GM19372 (cell line): ENCODE results near the gene SDHB.

ENCODE experiments used
- ATAC-seq: cut with Tn5 transposase; IDR thresholded peaks from one replicate; pipeline ENCODE4 v1.9.1; 2021; ENCODE audit warnings: mild to moderate bottlenecking, low read depth, moderate library complexity; ENCODE audit not compliant: unreplicated experiment

The SDHB gene

GRCh38 chr1:16992102-16992501 lies 61.7 kb downstream of the SDHB start:
- no peak for ATAC-seq

- no peak for ATAC-seq
These were observed 62.3 kb downstream of the SDHB start for GRCh38 chr1:16991571-16991970.

- ATAC-seq = no peak
These were observed 64.0 kb downstream of the SDHB start for GRCh38 chr1:16989676-16990391.

GRCh38 chr1:16988210-16988609 lies 65.6 kb downstream of the SDHB start:
- no peak for ATAC-seq

GRCh38 chr1:16986962-16987361 lies 66.9 kb downstream of the SDHB start:
- ATAC-seq = no peak

- ATAC-seq = no peak
These were observed 67.3 kb downstream of the SDHB start for GRCh38 chr1:16986560-16986959.

GRCh38 chr1:16986113-16986512 lies 67.7 kb downstream of the SDHB start:
- no peak for ATAC-seq

- no peak for ATAC-seq
These were observed 69.1 kb downstream of the SDHB start for GRCh38 chr1:16984717-16985116.

- ATAC-seq = no peak
These were observed 70.2 kb downstream of the SDHB start for GRCh38 chr1:16983649-16984048.

GRCh38 chr1:16982902-16983301 lies 70.9 kb downstream of the SDHB start:
- no peak for ATAC-seq

GRCh38 chr1:16981269-16981849 lies 72.5 kb downstream of the SDHB start:
- ATAC-seq = no peak

GRCh38 chr1:16980473-16981268 lies 73.2 kb downstream of the SDHB start, which contains the start of gene MFAP2:
TSS of gene MFAP2 (minus strand) at chr1:16980620. CDS start at chr1:16978273, 2,347 bp downstream.
- ATAC-seq = no peak

GRCh38 chr1:16979475-16980327 lies 74.1 kb downstream of the SDHB start:
- no peak for ATAC-seq

- ATAC-seq = no peak
These were observed 75.0 kb downstream of the SDHB start for GRCh38 chr1:16978567-16979474.

- no peak for ATAC-seq
These were observed 75.7 kb downstream of the SDHB start for GRCh38 chr1:16978139-16978538.

GRCh38 chr1:16977377-16977776 lies 76.5 kb downstream of the SDHB start:
- ATAC-seq = no peak

GRCh38 chr1:16976966-16977365 lies 76.9 kb downstream of the SDHB start:
- no peak for ATAC-seq

GRCh38 chr1:16975838-16976237 lies 78.0 kb downstream of the SDHB start:
- no peak for ATAC-seq

GRCh38 chr1:16975211-16975610 lies 78.6 kb downstream of the SDHB start:
- ATAC-seq = no peak

GRCh38 chr1:16973215-16973614 lies 80.6 kb downstream of the SDHB start:
- ATAC-seq = no peak
